GM18858 (cell line): ENCODE data around the gene SLC46A2.
A peak's percentile ranks its signal among the peaks of the same experiment; 100 is the strongest.

Source experiments
- ATAC-seq: cut with Tn5 transposase; IDR thresholded peaks from one replicate; pipeline ENCODE4 v1.9.1; 2021; ENCODE audit not compliant: unreplicated experiment

Gene SLC46A2

GRCh38 chr9:112860451-112860850 lies 30.2 kb downstream of the SLC46A2 start:
- no peak for ATAC-seq

DNA sequence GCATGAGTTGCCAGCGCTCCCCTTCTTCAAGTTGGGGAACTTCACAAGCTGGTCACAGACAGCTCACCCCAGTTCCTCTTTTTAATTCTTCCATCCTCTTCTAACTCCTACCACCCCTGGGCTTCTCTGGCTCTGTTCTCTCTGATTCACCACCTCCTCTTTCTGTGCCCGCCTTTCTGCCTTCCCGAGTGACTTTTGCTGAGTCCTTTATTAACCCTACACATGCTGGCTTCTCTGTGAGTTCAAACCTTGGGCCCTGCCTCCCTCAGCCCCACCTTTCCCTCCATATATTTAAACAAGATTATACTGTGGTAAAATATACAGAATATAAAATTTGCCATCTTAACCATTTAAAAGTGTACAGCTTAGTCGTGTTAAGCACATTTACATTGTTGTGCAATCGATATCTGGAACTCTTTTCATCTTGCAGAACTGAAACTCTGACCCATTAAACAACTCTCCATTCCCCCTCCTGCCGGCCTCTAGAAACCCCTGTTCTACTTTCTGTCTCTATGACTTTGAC lies 32.0 kb downstream of the SLC46A2 start:
- ATAC-seq = peak; percentile 80

- ATAC-seq = no peak
These were observed 32.7 kb downstream of the SLC46A2 start for GRCh38 chr9:112858005-112858404.

DNA sequence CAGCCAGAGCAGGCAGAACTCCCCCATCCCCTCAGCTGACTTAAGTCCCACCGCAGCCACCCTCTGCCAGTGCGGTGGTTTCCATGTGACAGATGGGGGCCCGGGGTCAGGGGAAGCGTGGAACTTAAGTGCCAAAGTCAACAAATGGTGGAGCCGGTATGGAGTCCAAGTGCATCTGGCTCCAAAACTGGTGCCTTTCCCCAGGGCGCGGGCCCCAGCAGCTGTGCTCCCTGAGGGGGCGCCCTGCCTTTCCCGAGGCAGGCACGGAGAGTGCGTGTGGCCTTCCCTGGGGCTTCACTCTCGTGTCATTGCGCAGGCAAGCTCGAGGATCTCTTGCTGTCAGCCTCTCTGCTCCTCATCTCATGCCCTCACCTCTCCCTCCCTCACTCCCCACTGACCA lies 33.8 kb downstream of the SLC46A2 start:
- no peak for ATAC-seq

- no peak for ATAC-seq
These were observed 34.5 kb downstream of the SLC46A2 start for GRCh38 chr9:112856200-112856599.

GRCh38 chr9:112854657-112855056 lies 36.0 kb downstream of the SLC46A2 start:
- ATAC-seq = no peak

DNA sequence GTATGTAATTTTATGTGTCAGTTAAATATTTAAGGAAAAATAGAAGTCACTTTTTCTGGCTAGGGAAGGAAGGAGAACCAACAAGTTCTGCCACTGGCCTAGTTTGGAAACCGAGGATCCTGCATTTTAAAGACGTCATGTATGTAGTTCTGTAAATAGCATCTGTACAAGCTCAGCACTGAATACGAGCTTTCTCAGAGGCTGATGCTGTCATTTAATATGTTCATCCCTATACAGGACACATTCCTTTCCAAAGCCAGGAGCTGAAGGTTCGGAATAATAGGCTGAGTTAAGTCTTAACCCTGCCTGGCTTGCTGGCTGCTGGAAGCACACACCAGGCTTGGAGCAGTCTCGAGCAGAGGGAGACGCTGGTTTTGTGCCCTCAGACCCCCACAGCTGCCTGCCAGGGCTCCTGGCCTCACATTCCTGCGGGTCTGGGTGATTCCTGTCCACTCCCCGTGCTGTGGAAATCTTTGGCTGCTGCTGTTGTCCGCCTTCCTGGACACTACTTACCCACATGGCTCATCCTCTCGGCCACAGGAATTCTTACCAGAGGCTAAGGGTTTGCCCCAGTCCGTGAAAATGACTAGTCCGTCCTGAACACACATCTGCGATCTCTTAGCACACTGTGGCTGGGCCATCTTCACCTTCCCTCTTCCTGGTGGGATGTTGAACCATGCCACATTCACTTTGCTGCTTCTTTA lies 36.6 kb downstream of the SLC46A2 start:
- no peak for ATAC-seq

- no peak for ATAC-seq
These were observed 37.8 kb downstream of the SLC46A2 start for GRCh38 chr9:112852741-112853504.

- no peak for ATAC-seq
These were observed 39.8 kb downstream of the SLC46A2 start for GRCh38 chr9:112850840-112851239.

GRCh38 chr9:112849363-112849922 lies 41.2 kb downstream of the SLC46A2 start:
- no peak for ATAC-seq

GRCh38 chr9:112848316-112849151 lies 42.1 kb downstream of the SLC46A2 start:
- ATAC-seq = no peak

DNA sequence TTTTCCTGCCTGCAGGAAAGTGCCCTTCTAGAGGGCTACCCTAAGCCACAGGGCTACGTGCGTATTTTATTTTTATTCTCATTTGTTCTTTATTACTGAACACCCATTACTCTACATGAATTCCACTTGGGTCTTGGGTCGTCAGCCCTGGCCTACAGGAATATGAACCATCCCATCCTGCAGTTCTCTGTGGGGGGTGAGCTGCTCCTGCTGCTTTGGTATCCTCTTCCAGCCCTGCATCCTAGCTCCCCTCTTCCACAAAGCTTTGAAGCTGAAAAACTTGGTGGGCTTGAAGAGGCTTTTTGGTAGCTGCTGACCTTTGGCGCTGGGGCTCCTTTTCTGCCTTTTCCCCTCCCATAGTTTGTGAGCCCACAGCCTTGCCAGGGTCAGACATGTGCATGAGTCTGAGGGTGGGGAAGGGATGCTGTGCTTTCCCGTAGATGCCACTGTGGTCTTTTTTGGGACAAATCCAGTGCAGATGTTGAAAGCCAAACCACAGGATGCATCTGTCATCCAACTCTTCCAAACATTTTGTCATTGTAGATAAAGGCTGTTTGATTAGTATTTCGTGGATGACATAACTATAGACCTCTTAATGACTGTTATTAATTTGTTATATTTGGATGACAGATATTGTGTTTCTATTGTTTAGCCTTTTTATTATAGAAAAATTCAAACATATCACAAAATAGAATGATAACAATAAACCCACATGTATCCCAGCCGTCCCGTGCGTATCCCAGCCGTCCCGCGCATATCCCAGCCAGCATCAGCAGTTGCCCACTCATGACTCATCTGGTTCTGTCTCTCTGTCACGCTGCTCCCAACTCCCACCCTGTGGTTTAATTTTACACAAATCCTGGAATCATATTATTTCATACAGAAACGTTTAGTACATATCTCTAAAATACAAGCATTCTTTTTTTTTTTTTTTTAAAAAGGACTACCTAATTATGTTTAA lies 43.9 kb downstream of the SLC46A2 start:
- ATAC-seq = no peak

DNA sequence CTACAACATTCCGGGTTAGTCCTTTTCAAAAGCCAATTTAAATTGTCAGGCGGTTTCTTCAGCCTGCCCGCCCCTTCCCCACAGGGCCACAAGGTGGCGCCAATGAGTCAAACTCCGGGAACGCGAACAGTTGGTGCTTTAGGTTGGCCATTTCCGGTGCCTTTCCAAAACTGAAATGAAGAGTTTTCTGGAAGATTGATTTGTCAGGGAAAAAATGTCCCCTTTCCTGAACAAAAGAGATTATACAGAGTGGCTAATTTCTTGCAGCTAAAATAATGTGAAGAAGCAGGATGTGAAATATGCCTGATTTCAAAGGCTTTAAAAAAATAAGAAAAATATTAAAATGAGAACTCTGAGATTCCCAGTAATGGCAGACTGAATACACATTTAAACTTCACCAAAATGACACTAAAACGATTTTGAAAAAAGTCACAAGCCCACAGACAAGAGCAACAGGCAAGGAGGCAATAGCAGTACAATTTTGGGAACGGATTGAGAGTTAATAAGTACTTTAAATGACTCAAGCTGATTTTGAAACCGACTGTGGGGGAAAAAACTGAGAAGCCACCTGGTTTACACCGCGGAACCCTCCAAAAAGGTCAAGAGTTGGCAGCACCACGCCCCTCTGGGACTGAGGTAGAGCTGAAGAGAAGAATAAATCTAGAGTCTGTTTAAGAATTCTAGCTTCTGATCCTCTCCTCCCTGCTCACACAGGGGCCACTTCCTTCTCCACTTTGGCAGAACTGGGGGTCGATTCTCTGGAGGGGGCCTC lies 45.7 kb downstream of the SLC46A2 start:
- peak; percentile 70 for ATAC-seq

DNA sequence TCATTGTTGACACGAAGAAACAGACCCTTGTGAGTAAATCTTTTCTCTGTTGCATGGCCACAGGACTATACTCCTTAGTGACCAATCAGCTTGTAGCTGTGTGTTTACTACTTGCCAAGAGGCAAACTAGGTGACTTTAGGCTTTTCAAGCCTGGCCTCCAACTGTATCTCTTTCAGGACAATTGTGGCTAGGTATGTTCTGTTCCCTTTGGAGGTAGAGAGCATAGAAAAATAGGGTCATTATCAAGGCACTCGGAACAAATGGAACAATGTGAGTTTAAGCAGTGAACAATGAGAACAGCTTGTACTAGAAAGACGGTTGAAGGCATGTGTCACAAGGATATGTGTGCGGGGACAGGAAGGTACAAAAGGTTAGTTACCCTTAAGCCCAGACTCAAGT lies 48.1 kb downstream of the SLC46A2 start:
- no peak for ATAC-seq

- ATAC-seq = no peak
These were observed 49.4 kb downstream of the SLC46A2 start for GRCh38 chr9:112841261-112841660.

DNA sequence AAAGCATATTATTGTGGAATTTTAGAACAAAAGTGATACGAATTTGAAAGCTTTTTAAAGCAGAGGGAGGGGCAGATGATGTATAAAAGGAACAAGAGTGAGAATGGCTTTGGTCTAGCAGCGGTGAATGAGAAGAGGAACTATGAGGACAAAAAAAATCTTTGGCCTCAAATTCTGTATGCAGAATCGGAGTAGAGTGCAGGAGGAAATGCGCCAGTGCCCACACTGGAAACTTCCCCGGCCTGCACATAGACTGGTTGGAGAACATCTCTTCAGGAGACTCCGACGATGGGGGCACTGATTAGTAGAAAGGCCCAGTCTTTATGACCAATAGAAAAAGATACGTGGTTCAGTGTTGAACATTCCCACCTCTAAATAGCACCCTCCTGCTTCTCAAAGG lies 51.3 kb downstream of the SLC46A2 start:
- ATAC-seq = no peak

- no peak for ATAC-seq
These were observed 52.3 kb downstream of the SLC46A2 start for GRCh38 chr9:112838342-112838741.

GRCh38 chr9:112836394-112836793 lies 54.3 kb downstream of the SLC46A2 start:
- no peak for ATAC-seq

DNA sequence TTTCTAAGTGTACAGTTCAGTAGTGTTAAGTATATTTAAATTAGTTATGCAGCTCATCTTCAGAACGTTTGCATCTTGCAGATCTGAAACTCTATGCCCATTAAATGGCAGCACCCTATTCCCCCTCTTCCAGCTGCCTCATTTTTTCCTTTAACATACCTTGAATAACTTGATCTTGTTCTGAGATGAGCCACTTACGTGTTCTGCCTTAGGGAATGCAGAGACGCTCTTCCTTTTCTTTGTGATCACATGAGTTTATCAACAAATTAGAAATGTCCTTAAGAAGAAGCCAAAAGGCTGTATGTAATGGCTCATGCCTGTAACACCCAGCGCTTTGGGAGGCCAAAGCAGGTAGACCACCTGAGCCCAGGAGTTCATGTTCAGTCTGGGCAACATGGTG lies 57.6 kb downstream of the SLC46A2 start:
- ATAC-seq = no peak
